Trophoblast cell (in vitro differentiated cells and primary cell): ENCODE measurements around the gene VSIR.

ENCODE experiments used
- DNase-seq, 2 donors: peaks; one replicate each; pipeline ENCODE4 v3.0.0-alpha.2; 2016
- H2AFZ ChIP-seq: 2 replicates; pipeline ENCODE4 v1.6.1; 2013; ENCODE audit warnings: low read length, moderate library complexity, mild to moderate bottlenecking; ENCODE audit not compliant: insufficient read depth, poor library complexity
- H2AK5ac ChIP-seq: 2 replicates; pipeline ENCODE4 v1.6.1; 2013; ENCODE audit warnings: mild to moderate bottlenecking, low read length
- H2BK120ac ChIP-seq: 2 replicates; pipeline ENCODE4 v1.6.1; 2013; ENCODE audit warnings: low read length, mild to moderate bottlenecking, moderate library complexity; ENCODE audit not compliant: insufficient read depth, poor library complexity
- H2BK12ac ChIP-seq: 2 replicates; pipeline ENCODE4 v1.6.1; 2013; ENCODE audit warnings: mild to moderate bottlenecking, low read length, moderate library complexity
- H2BK5ac ChIP-seq: 2 replicates; pipeline ENCODE4 v1.6.1; 2013; ENCODE audit warnings: low read length, low read depth, moderate library complexity, mild to moderate bottlenecking; ENCODE audit not compliant: poor library complexity
- H3K14ac ChIP-seq: 2 replicates; pipeline ENCODE4 v1.6.1; 2013; ENCODE audit warnings: mild to moderate bottlenecking, low read length
- H3K18ac ChIP-seq: 2 replicates; pipeline ENCODE4 v1.6.1; 2013; ENCODE audit warnings: mild to moderate bottlenecking, low read length
- H3K23ac ChIP-seq: 2 replicates; pipeline ENCODE4 v1.6.1; 2013; ENCODE audit warnings: low read length
- H3K27ac ChIP-seq: 2 replicates; pipeline ENCODE4 v1.5.1; 2013; ENCODE audit warnings: low read depth, mild to moderate bottlenecking, inconsistent platforms, low read length, moderate library complexity
- H3K27me3 ChIP-seq: 2 replicates; pipeline ENCODE4 v1.6.1; 2013; ENCODE audit warnings: inconsistent platforms, mild to moderate bottlenecking, low read length, moderate library complexity; ENCODE audit not compliant: insufficient read depth
- H3K36me3 ChIP-seq, 2 experiments: 1 replicate in 1 of 2; 2 replicates in 1 of 2; pipeline ENCODE4 v1.6.1; 2013; ENCODE audit warnings: low read length in 2 of 2, mild to moderate bottlenecking in 2 of 2, moderate library complexity in 1 of 2; ENCODE audit not compliant: insufficient read depth in 2 of 2, control insufficient read depth in 1 of 2
- H3K4ac ChIP-seq: 2 replicates; pipeline ENCODE4 v1.6.1; 2013; ENCODE audit warnings: low read depth, mild to moderate bottlenecking, low read length, moderate library complexity
- H3K4me1 ChIP-seq, 2 experiments: 1 replicate in 1 of 2; 2 replicates in 1 of 2; pipeline ENCODE4 v1.6.1; 2013; ENCODE audit warnings: low read length in 2 of 2, mild to moderate bottlenecking in 2 of 2, moderate library complexity in 1 of 2; ENCODE audit not compliant: insufficient read depth in 2 of 2, control insufficient read depth in 1 of 2
- H3K4me2 ChIP-seq: 2 replicates; pipeline ENCODE4 v1.6.1; 2013; ENCODE audit warnings: inconsistent platforms, mild to moderate bottlenecking, low read length, moderate library complexity
- H3K4me3 ChIP-seq: 2 replicates; pipeline ENCODE4 v1.5.1; 2013; ENCODE audit warnings: mild to moderate bottlenecking, low read depth, low read length, inconsistent platforms
- H3K79me1 ChIP-seq: one replicate; pipeline ENCODE4 v1.6.1; 2013; ENCODE audit warnings: low read length
- H3K79me2 ChIP-seq: 2 replicates; pipeline ENCODE4 v1.6.1; 2013; ENCODE audit warnings: low read length, mild to moderate bottlenecking; ENCODE audit not compliant: control insufficient read depth, insufficient read depth, poor library complexity
- H3K9ac ChIP-seq: 2 replicates; pipeline ENCODE4 v1.6.1; 2013; ENCODE audit warnings: mild to moderate bottlenecking, low read length
- H3K9me3 ChIP-seq: 2 replicates; pipeline ENCODE4 v1.6.1; 2013; ENCODE audit warnings: low read depth, mild to moderate bottlenecking, control low read depth, inconsistent platforms, low read length; ENCODE audit not compliant: insufficient read depth
- H4K12ac ChIP-seq: 2 replicates; pipeline ENCODE4 v1.6.1; 2013; ENCODE audit warnings: low read depth, mild to moderate bottlenecking, low read length, moderate library complexity
- H4K8ac ChIP-seq: 2 replicates; pipeline ENCODE4 v1.6.1; 2013; ENCODE audit warnings: low read depth, mild to moderate bottlenecking, low read length, moderate library complexity
- H4K91ac ChIP-seq: one replicate; pipeline ENCODE4 v1.6.1; 2013; ENCODE audit warnings: low read depth, mild to moderate bottlenecking, low read length, moderate library complexity
- WGBS: extraction: QIAGEN DNeasy Blood & Tissue Kit; methylation state at CpG from one replicate; pipeline ENCODE4 v1.1.7; 2013; ENCODE audit warnings: missing lambda C conversion rate; ENCODE audit not compliant: insufficient read length, insufficient coverage; ENCODE audit errors: extremely low coverage; 5-methylcytosine and 5-hydroxymethylcytosine counted together

VSIR gene

GRCh38 chr10:71706216-71707121 lies 66.9 kb downstream of the VSIR start:
- H3K23ac ChIP-seq: no peak overlapping the region
- no peaks in the 10 kb centered on the region for H3K4me1 ChIP-seq
- no peak overlapping the region for H2BK12ac ChIP-seq
- no peak overlapping the region for H3K4ac ChIP-seq
- H2BK5ac ChIP-seq: no peak overlapping the region
- no peak overlapping the region for H4K8ac ChIP-seq
- H3K27me3 ChIP-seq: no peaks in the 10 kb centered on the region
- no peak overlapping the region for H2BK120ac ChIP-seq
- no peak overlapping the region for H2AFZ ChIP-seq
- peaks cover 8% of the 10 kb centered on the region for H3K9me3 ChIP-seq
- DNase-seq: no peak
- H4K91ac ChIP-seq: no peak overlapping the region
- no peak overlapping the region for H3K4me3 ChIP-seq
- H3K9ac ChIP-seq: no peak overlapping the region
- H3K4me2 ChIP-seq: no peak overlapping the region
- H3K27ac ChIP-seq: no peak overlapping the region
- no peaks in the 10 kb centered on the region for H3K36me3 ChIP-seq
- H3K79me1 ChIP-seq: no peaks in the 10 kb centered on the region
- H3K79me2 ChIP-seq: no peaks in the 10 kb centered on the region
- H3K18ac ChIP-seq: no peak overlapping the region
- no peak overlapping the region for H4K12ac ChIP-seq
- H2AK5ac ChIP-seq: no peak overlapping the region
- H3K14ac ChIP-seq: no peak overlapping the region
- WGBS: no CpG with 5 or more reads among the region's 35 CpGs

GRCh38 chr10:71705582-71705981 lies 67.7 kb downstream of the VSIR start:
- no CpG with 5 or more reads among the region's 2 CpGs for WGBS
- no peak overlapping the region for H2BK5ac ChIP-seq

GRCh38 chr10:71704816-71705215 lies 68.5 kb downstream of the VSIR start:
- no peak overlapping the region for H3K23ac ChIP-seq
- no peak overlapping the region for H2BK5ac ChIP-seq
- H2AFZ ChIP-seq: no peak overlapping the region
- no peaks in the 10 kb centered on the region for H3K79me2 ChIP-seq
- H3K36me3 ChIP-seq: no peaks in the 10 kb centered on the region
- no peak overlapping the region for H3K4ac ChIP-seq
- DNase-seq: no peak
- H3K9ac ChIP-seq: no peak overlapping the region
- H3K4me1 ChIP-seq: no peaks in the 10 kb centered on the region
- H2BK120ac ChIP-seq: no peak overlapping the region
- no peak overlapping the region for H3K4me3 ChIP-seq
- no CpG with 5 or more reads among the region's 18 CpGs for WGBS
- no peak overlapping the region for H2BK12ac ChIP-seq
- no peak overlapping the region for H2AK5ac ChIP-seq
- H3K18ac ChIP-seq: no peak overlapping the region
- H3K27me3 ChIP-seq: no peaks in the 10 kb centered on the region
- H3K79me1 ChIP-seq: no peaks in the 10 kb centered on the region
- no peak overlapping the region for H4K8ac ChIP-seq
- H3K4me2 ChIP-seq: no peak overlapping the region
- no peak overlapping the region for H3K14ac ChIP-seq
- no peak overlapping the region for H4K12ac ChIP-seq
- peaks cover 6% of the 10 kb centered on the region for H3K9me3 ChIP-seq
- no peak overlapping the region for H4K91ac ChIP-seq
- no peak overlapping the region for H3K27ac ChIP-seq

More at GRCh38 chr10:71705582-71705981, 67.7 kb downstream of the VSIR start:
- no peak overlapping the region for H2BK120ac ChIP-seq
- no peak overlapping the region for H3K4me3 ChIP-seq
- H3K27me3 ChIP-seq: no peaks in the 10 kb centered on the region
- no peak overlapping the region for H3K9ac ChIP-seq
- H3K4ac ChIP-seq: no peak overlapping the region
- H3K79me1 ChIP-seq: no peaks in the 10 kb centered on the region
- no peak for DNase-seq
- H4K91ac ChIP-seq: no peak overlapping the region
- no peak overlapping the region for H3K27ac ChIP-seq
- no peaks in the 10 kb centered on the region for H3K79me2 ChIP-seq
- H3K4me1 ChIP-seq: no peaks in the 10 kb centered on the region
- H2AK5ac ChIP-seq: no peak overlapping the region
- H3K4me2 ChIP-seq: no peak overlapping the region
- no peak overlapping the region for H3K14ac ChIP-seq
- no peak overlapping the region for H3K23ac ChIP-seq
- H3K18ac ChIP-seq: no peak overlapping the region
- H4K8ac ChIP-seq: no peak overlapping the region
- peaks cover 7% of the 10 kb centered on the region for H3K9me3 ChIP-seq
- H2BK12ac ChIP-seq: no peak overlapping the region
- H4K12ac ChIP-seq: no peak overlapping the region
- H2AFZ ChIP-seq: no peak overlapping the region
- H3K36me3 ChIP-seq: no peaks in the 10 kb centered on the region

GRCh38 chr10:71703577-71703976 lies 69.7 kb downstream of the VSIR start:
- H3K4me3 ChIP-seq: no peak overlapping the region
- no CpG with 5 or more reads among the region's 11 CpGs for WGBS

More at GRCh38 chr10:71703577-71703976, 69.7 kb downstream of the VSIR start:
- no peaks in the 10 kb centered on the region for H3K79me2 ChIP-seq
- no peak overlapping the region for H4K91ac ChIP-seq
- no peak overlapping the region for H4K8ac ChIP-seq
- H3K27ac ChIP-seq: no peak overlapping the region
- no peaks in the 10 kb centered on the region for H3K36me3 ChIP-seq
- H3K14ac ChIP-seq: no peak overlapping the region
- no peak overlapping the region for H3K9ac ChIP-seq
- no peaks in the 10 kb centered on the region for H3K4me1 ChIP-seq
- peaks cover 4% of the 10 kb centered on the region for H3K9me3 ChIP-seq
- DNase-seq: no peak
- H2BK5ac ChIP-seq: no peak overlapping the region
- no peak overlapping the region for H3K23ac ChIP-seq
- H3K4me2 ChIP-seq: no peak overlapping the region
- no peaks in the 10 kb centered on the region for H3K27me3 ChIP-seq
- H3K18ac ChIP-seq: no peak overlapping the region
- H2AK5ac ChIP-seq: no peak overlapping the region
- no peaks in the 10 kb centered on the region for H3K79me1 ChIP-seq
- H4K12ac ChIP-seq: no peak overlapping the region
- H2AFZ ChIP-seq: no peak overlapping the region
- no peak overlapping the region for H2BK120ac ChIP-seq
- no peak overlapping the region for H3K4ac ChIP-seq
- no peak overlapping the region for H2BK12ac ChIP-seq
